Esophagus (tissue), 2 donors: Measurements from ENCODE around the gene KIF26A. TPM values are rescaled to one million over a fixed set of nuclear protein-coding genes. Genes with fewer than 3 reads are reported as not detected.

Source experiments
- H3K27ac ChIP-seq, 2 donors: one replicate each; pipeline ENCODE4 v1.5.1; 2013; ENCODE audit warnings: low read depth in 2 of 2, mild to moderate bottlenecking in 2 of 2, inconsistent platforms in 1 of 2, low read length in 1 of 2, moderate library complexity in 1 of 2
- H3K27me3 ChIP-seq, 2 donors: one replicate each; pipeline ENCODE4 v1.6.1; 2013; ENCODE audit warnings: low read length in 2 of 2, control low read depth in 1 of 2, mild to moderate bottlenecking in 1 of 2; ENCODE audit not compliant: insufficient read depth in 2 of 2, control insufficient read depth in 1 of 2
- H3K36me3 ChIP-seq, 2 donors: one replicate each; pipeline ENCODE4 v1.6.1; 2013; ENCODE audit warnings: low read length in 1 of 2; ENCODE audit not compliant: control insufficient read depth in 2 of 2, insufficient read depth in 2 of 2
- H3K4me1 ChIP-seq, 2 donors: one replicate each; pipeline ENCODE4 v1.6.1; 2013; ENCODE audit warnings: low read length in 1 of 2; ENCODE audit not compliant: control insufficient read depth in 2 of 2, insufficient read depth in 2 of 2
- H3K4me3 ChIP-seq, 2 donors: one replicate each; pipeline ENCODE4 v1.5.1; 2013; ENCODE audit warnings: low read length in 2 of 2, mild to moderate bottlenecking in 2 of 2, low read depth in 1 of 2, moderate library complexity in 1 of 2
- H3K9me3 ChIP-seq, 2 donors: one replicate each; pipeline ENCODE4 v1.6.1; 2013; ENCODE audit warnings: mild to moderate bottlenecking in 2 of 2, low read depth in 1 of 2, low read length in 1 of 2, moderate library complexity in 1 of 2; ENCODE audit not compliant: control insufficient read depth in 2 of 2, insufficient read depth in 1 of 2
- WGBS, 2 donors: extraction: QIAGEN DNeasy Blood & Tissue Kit; methylation state at CpG; one replicate each; pipeline ENCODE4 v1.1.7; 2013; 5-methylcytosine and 5-hydroxymethylcytosine counted together
- polyA plus RNA-seq, 2 donors: library from polyadenylated mRNA; stranded (reverse); fragments of 200-250 nt; gene quantifications; one replicate each; pipeline ENCODE4 v1.2.3, GENCODE V29; 2013
- donor health status: healthy with polysubstance abuse.
- donor health status: Bipolar disorder and iron deficiency.

KIF26A gene
- polyA plus RNA-seq, 2 donors: 0.73 to 1.8 TPM

- H3K4me3 ChIP-seq: no peak overlapping the region
- H3K27ac ChIP-seq: peak overlapping the region; percentile 93 to 95
- H3K36me3 ChIP-seq: no peaks in the 10 kb centered on the region
- no peaks in the 10 kb centered on the region for H3K9me3 ChIP-seq
- peaks cover 10 to 57% of the 10 kb centered on the region in 2 donors for H3K4me1 ChIP-seq
- no peaks in the 10 kb centered on the region for H3K27me3 ChIP-seq
- 76 to 80% methylated on average over 16 of the region's 16 CpGs for WGBS, 2 donors
These were observed 36.6 kb upstream of the KIF26A start for GRCh38 chr14:104101651-104102281.

GRCh38 chr14:104102282-104102914 lies 36.0 kb upstream of the KIF26A start:
- H3K9me3 ChIP-seq: no peaks in the 10 kb centered on the region
- H3K4me1 ChIP-seq: peaks cover 10 to 61% of the 10 kb centered on the region in 2 donors
- H3K27ac ChIP-seq: no peak overlapping the region
- no peak overlapping the region for H3K4me3 ChIP-seq
- no peaks in the 10 kb centered on the region for H3K36me3 ChIP-seq
- H3K27me3 ChIP-seq: no peaks in the 10 kb centered on the region
- 78 to 79% methylated on average over 16 of the region's 16 CpGs for WGBS, 2 donors

- no peak overlapping the region for H3K4me3 ChIP-seq
- no peak overlapping the region for H3K27ac ChIP-seq
- peaks cover 10 to 63% of the 10 kb centered on the region in 2 donors for H3K4me1 ChIP-seq
- H3K36me3 ChIP-seq: no peaks in the 10 kb centered on the region
- H3K27me3 ChIP-seq: no peaks in the 10 kb centered on the region
- WGBS, 2 donors: 89 to 91% methylated on average over 26 of the region's 26 CpGs
- H3K9me3 ChIP-seq: no peaks in the 10 kb centered on the region
These were observed 35.3 kb upstream of the KIF26A start for GRCh38 chr14:104103061-104103445.

- no peaks in the 10 kb centered on the region for H3K9me3 ChIP-seq
- H3K27ac ChIP-seq: no peak overlapping the region
- H3K4me3 ChIP-seq: no peak overlapping the region
- H3K4me1 ChIP-seq: peaks cover 10 to 61% of the 10 kb centered on the region in 2 donors
- WGBS, 2 donors: 65 to 74% methylated on average over 19 to 23 of the region's 23 CpGs
- H3K36me3 ChIP-seq: no peaks in the 10 kb centered on the region
- H3K27me3 ChIP-seq: no peaks in the 10 kb centered on the region
These were observed 34.8 kb upstream of the KIF26A start for GRCh38 chr14:104103446-104104075.

GRCh38 chr14:104104076-104104901 lies 34.1 kb upstream of the KIF26A start:
- H3K27me3 ChIP-seq: no peaks in the 10 kb centered on the region
- H3K4me3 ChIP-seq: peak overlapping the region in 1 of 2 donors; percentile 20
- WGBS, 2 donors: 69 to 75% methylated on average over 35 of the region's 35 CpGs
- H3K4me1 ChIP-seq: peaks cover 10 to 67% of the 10 kb centered on the region in 2 donors
- H3K36me3 ChIP-seq: no peaks in the 10 kb centered on the region
- no peaks in the 10 kb centered on the region for H3K9me3 ChIP-seq
- H3K27ac ChIP-seq: peak overlapping the region; percentile 79 to 93

GRCh38 chr14:104105071-104105821 lies 33.1 kb upstream of the KIF26A start:
- WGBS, 2 donors: 72 to 76% methylated on average over 20 to 27 of the region's 27 CpGs
- Histone ChIP-seq H3K27ac (peak overlapping the region; percentile 79 to 93), H3K4me3 (peak overlapping the region; percentile 0 to 20), H3K9me3 (no peaks in the 10 kb centered on the region), H3K36me3 (no peaks in the 10 kb centered on the region), H3K4me1 (peaks cover 10 to 62% of the 10 kb centered on the region in 2 donors), H3K27me3 (no peaks in the 10 kb centered on the region)

- no peaks in the 10 kb centered on the region for H3K27me3 ChIP-seq
- H3K27ac ChIP-seq: peak overlapping the region; percentile 79 to 93
- WGBS, 2 donors: 65 to 69% methylated on average over 18 of the region's 18 CpGs
- H3K9me3 ChIP-seq: no peaks in the 10 kb centered on the region
- H3K4me1 ChIP-seq: peaks cover 10 to 64% of the 10 kb centered on the region in 2 donors
- H3K36me3 ChIP-seq: no peaks in the 10 kb centered on the region
- peak overlapping the region in 1 of 2 donors; percentile 21 for H3K4me3 ChIP-seq
These were observed 32.4 kb upstream of the KIF26A start for GRCh38 chr14:104105822-104106470.

- no peaks in the 10 kb centered on the region for H3K9me3 ChIP-seq
- peaks cover 7 to 65% of the 10 kb centered on the region in 2 donors for H3K4me1 ChIP-seq
- peak overlapping the region; percentile 79 to 93 for H3K27ac ChIP-seq
- no peaks in the 10 kb centered on the region for H3K27me3 ChIP-seq
- WGBS, 2 donors: 75 to 78% methylated on average over 16 to 20 of the region's 20 CpGs
- peak overlapping the region in 1 of 2 donors; percentile 21 for H3K4me3 ChIP-seq
- H3K36me3 ChIP-seq: no peaks in the 10 kb centered on the region
These were observed 31.9 kb upstream of the KIF26A start for GRCh38 chr14:104106471-104106991.
